GM12891 (cell line): ENCODE measurements around the gene ACAD11.

Experiments
- POLR2A ChIP-seq: IDR thresholded peaks from 2 replicates; pipeline ENCODE4 v1.6.1; 2011; ENCODE audit warnings: low read depth, low read length, control low read depth
- POLR2AphosphoS5 ChIP-seq: IDR thresholded peaks from 2 replicates; pipeline ENCODE4 v1.6.1; 2011; ENCODE audit warnings: low read depth, low read length, control low read depth
- TAF1 ChIP-seq: IDR thresholded peaks from 2 replicates; pipeline ENCODE4 v1.6.1; 2011; ENCODE audit warnings: low read depth, low read length, control low read depth

- no peak for TF ChIP-seq POLR2A
- TF ChIP-seq POLR2AphosphoS5 = no peak
- TF ChIP-seq TAF1 = no peak
Measured at GRCh38 chr3:132539681-132540080, 119.9 kb downstream of the ACAD11 start.
